SK-N-SH treated with all-trans-retinoic acid at 6 μM for 48 hours (cell line): Measurements from ENCODE around the gene TEX13D.

Source experiments
- ATAC-seq: fragments of 200-7000 bp; cut with Tn5 transposase; 3 replicates; pipeline ENCODE4 v1.9.1; 2020; ENCODE audit warnings: mild to moderate bottlenecking, moderate library complexity
- ARNTL ChIP-seq: fragments of 450-650 bp; formaldehyde crosslinking; IDR thresholded peaks from 2 replicates; pipeline ENCODE4 v1.5.0; 2020; ENCODE audit warnings: low read depth, mild to moderate bottlenecking, moderate library complexity, borderline replicate concordance
- BACH2 ChIP-seq: fragments of 250-450 bp; sonication (Bioruptor Pico); IDR thresholded peaks from 2 replicates; pipeline ENCODE4 v1.9.0; 2021; ENCODE audit warnings: mild to moderate bottlenecking, borderline replicate concordance
- CSDC2 ChIP-seq: fragments of 250-450 bp; sonication (Bioruptor Pico); IDR thresholded peaks from 2 replicates; pipeline ENCODE4 v1.5.0; 2020; ENCODE audit warnings: mild to moderate bottlenecking, moderate library complexity
- ESRRG ChIP-seq: fragments of 250-450 bp; sonication (Bioruptor Pico); IDR thresholded peaks from 2 replicates; pipeline ENCODE4 v1.6.1; 2021; ENCODE audit warnings: mild to moderate bottlenecking
- ISL1 ChIP-seq: fragments of 250-450 bp; sonication (Bioruptor Pico); IDR thresholded peaks from 2 replicates; pipeline ENCODE4 v2.1.2; 2022; ENCODE audit warnings: mild to moderate bottlenecking, moderate library complexity
- OSR1 ChIP-seq: fragments of 250-450 bp; sonication (Bioruptor Pico); IDR thresholded peaks from 2 replicates; pipeline ENCODE4 v1.8.0; 2022; ENCODE audit warnings: moderate library complexity, mild to moderate bottlenecking, inconsistent platforms
- PATZ1 ChIP-seq: fragments of 250-450 bp; sonication (Bioruptor Pico); IDR thresholded peaks from 2 replicates; pipeline ENCODE4 v1.8.0; 2020; ENCODE audit warnings: mild to moderate bottlenecking, moderate library complexity, borderline replicate concordance
- PPARA ChIP-seq: fragments of 250-450 bp; sonication (Bioruptor Pico); IDR thresholded peaks from 2 replicates; pipeline ENCODE4 v1.5.0; 2020; ENCODE audit warnings: mild to moderate bottlenecking, borderline replicate concordance
- RARB ChIP-seq: fragments of 250-450 bp; sonication (Bioruptor Pico); IDR thresholded peaks from 2 replicates; pipeline ENCODE4 v1.8.0; 2021; ENCODE audit warnings: mild to moderate bottlenecking, moderate library complexity
- SNAI2 ChIP-seq: fragments of 250-450 bp; sonication (Bioruptor Pico); IDR thresholded peaks from 2 replicates; pipeline ENCODE4 v1.5.0; 2020; ENCODE audit warnings: mild to moderate bottlenecking, moderate library complexity
- TCF4 ChIP-seq: fragments of 250-450 bp; sonication (Bioruptor Pico); IDR thresholded peaks from 2 replicates; pipeline ENCODE4 v1.8.0; 2021; ENCODE audit warnings: mild to moderate bottlenecking, moderate library complexity, borderline replicate concordance
- TOX ChIP-seq: fragments of 250-450 bp; sonication (Bioruptor Pico); IDR thresholded peaks from 2 replicates; pipeline ENCODE4 v1.8.0; 2021; ENCODE audit warnings: mild to moderate bottlenecking, moderate library complexity, borderline replicate concordance
- TSHZ2 ChIP-seq: fragments of 250-450 bp; sonication (Bioruptor Pico); IDR thresholded peaks from 2 replicates; pipeline ENCODE4 v1.5.0; 2020; ENCODE audit warnings: mild to moderate bottlenecking, moderate library complexity
- ZC3H10 ChIP-seq: fragments of 250-450 bp; sonication (Bioruptor Pico); IDR thresholded peaks from 2 replicates; pipeline ENCODE4 v1.5.1; 2021; ENCODE audit warnings: mild to moderate bottlenecking, moderate library complexity
- ZFP3 ChIP-seq: fragments of 250-450 bp; sonication (Bioruptor Pico); IDR thresholded peaks from 2 replicates; pipeline ENCODE4 v1.5.0; 2020; ENCODE audit warnings: mild to moderate bottlenecking, moderate library complexity
- ZFP30 ChIP-seq: fragments of 450-650 bp; formaldehyde crosslinking; IDR thresholded peaks from 2 replicates; pipeline ENCODE4 v1.5.0; 2022; ENCODE audit warnings: mild to moderate bottlenecking, moderate library complexity
- ZNF565 ChIP-seq: fragments of 450-650 bp; formaldehyde crosslinking; conservative IDR thresholded peaks from 2 replicates; pipeline ENCODE4 v1.5.0; 2020; ENCODE audit warnings: low read depth, mild to moderate bottlenecking, moderate library complexity
- ZNF70 ChIP-seq: fragments of 450-650 bp; formaldehyde crosslinking; IDR thresholded peaks from 2 replicates; pipeline ENCODE4 v1.5.0; 2020; ENCODE audit warnings: mild to moderate bottlenecking, moderate library complexity
- ZNF8 ChIP-seq: fragments of 450-650 bp; formaldehyde crosslinking; IDR thresholded peaks from 2 replicates; pipeline ENCODE4 v1.5.0; 2020; ENCODE audit warnings: mild to moderate bottlenecking, moderate library complexity
- TF ChIP-seq, protein P1 (sequence below): fragments of 250-450 bp; sonication (Bioruptor Pico); IDR thresholded peaks from 2 replicates; pipeline ENCODE4 v1.8.0; 2021; ENCODE audit warnings: low read depth, mild to moderate bottlenecking, moderate library complexity, borderline replicate concordance
- TF ChIP-seq, protein P2 (sequence below): fragments of 250-450 bp; sonication (Bioruptor Pico); IDR thresholded peaks from 2 replicates; pipeline ENCODE4 v1.5.1; 2021; ENCODE audit warnings: mild to moderate bottlenecking, moderate library complexity
- TF ChIP-seq, protein P3 (sequence below): fragments of 250-450 bp; sonication (Bioruptor Pico); IDR thresholded peaks from 2 replicates; pipeline ENCODE4 v1.5.1; 2020; ENCODE audit warnings: low read depth, mild to moderate bottlenecking, moderate library complexity

TEX13D gene

GRCh38 chrX:124362761-124363160 lies 30.3 kb downstream of the TEX13D start:
- ATAC-seq, result no peak
- no peak for TF ChIP-seq TCF4 (CRISPR knock-in tag)
- TF ChIP-seq PPARA (CRISPR knock-in tag), result no peak
- no peak for TF ChIP-seq TOX (CRISPR knock-in tag)
- TF ChIP-seq OSR1 (CRISPR knock-in tag), result no peak
- TF ChIP-seq, protein P1, sequence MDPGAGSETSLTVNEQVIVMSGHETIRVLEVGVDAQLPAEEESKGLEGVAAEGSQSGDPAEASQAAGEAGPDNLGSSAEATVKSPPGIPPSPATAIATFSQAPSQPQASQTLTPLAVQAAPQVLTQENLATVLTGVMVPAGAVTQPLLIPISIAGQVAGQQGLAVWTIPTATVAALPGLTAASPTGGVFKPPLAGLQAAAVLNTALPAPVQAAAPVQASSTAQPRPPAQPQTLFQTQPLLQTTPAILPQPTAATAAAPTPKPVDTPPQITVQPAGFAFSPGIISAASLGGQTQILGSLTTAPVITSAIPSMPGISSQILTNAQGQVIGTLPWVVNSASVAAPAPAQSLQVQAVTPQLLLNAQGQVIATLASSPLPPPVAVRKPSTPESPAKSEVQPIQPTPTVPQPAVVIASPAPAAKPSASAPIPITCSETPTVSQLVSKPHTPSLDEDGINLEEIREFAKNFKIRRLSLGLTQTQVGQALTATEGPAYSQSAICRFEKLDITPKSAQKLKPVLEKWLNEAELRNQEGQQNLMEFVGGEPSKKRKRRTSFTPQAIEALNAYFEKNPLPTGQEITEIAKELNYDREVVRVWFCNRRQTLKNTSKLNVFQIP, result no peak
- TF ChIP-seq, protein P2, sequence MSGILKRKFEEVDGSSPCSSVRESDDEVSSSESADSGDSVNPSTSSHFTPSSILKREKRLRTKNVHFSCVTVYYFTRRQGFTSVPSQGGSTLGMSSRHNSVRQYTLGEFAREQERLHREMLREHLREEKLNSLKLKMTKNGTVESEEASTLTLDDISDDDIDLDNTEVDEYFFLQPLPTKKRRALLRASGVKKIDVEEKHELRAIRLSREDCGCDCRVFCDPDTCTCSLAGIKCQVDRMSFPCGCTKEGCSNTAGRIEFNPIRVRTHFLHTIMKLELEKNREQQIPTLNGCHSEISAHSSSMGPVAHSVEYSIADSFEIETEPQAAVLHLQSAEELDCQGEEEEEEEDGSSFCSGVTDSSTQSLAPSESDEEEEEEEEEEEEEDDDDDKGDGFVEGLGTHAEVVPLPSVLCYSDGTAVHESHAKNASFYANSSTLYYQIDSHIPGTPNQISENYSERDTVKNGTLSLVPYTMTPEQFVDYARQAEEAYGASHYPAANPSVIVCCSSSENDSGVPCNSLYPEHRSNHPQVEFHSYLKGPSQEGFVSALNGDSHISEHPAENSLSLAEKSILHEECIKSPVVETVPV (CRISPR knock-in tag), result no peak
- no peak for TF ChIP-seq ZFP3 (CRISPR knock-in tag)
- TF ChIP-seq ZNF8 (CRISPR knock-in tag), result no peak
- no peak for TF ChIP-seq ZNF565
- TF ChIP-seq ESRRG (CRISPR knock-in tag), result no peak

- ATAC-seq, result no peak
- TF ChIP-seq ISL1 (CRISPR knock-in tag) (no peak), ARNTL (CRISPR knock-in tag) (no peak), PPARA (CRISPR knock-in tag) (no peak), BACH2 (CRISPR knock-in tag) (no peak), ZC3H10 (CRISPR knock-in tag) (no peak), PATZ1 (CRISPR knock-in tag) (no peak), ZNF565 (no peak), SNAI2 (CRISPR knock-in tag) (no peak), RARB (CRISPR knock-in tag) (no peak), CSDC2 (CRISPR knock-in tag) (no peak), TSHZ2 (CRISPR knock-in tag) (no peak), ESRRG (CRISPR knock-in tag) (no peak), ZFP3 (CRISPR knock-in tag) (no peak), ZNF70 (no peak), ZFP30 (CRISPR knock-in tag) (no peak)
- TF ChIP-seq, protein P1, result no peak
- TF ChIP-seq, protein P2 (CRISPR knock-in tag), result no peak
- TF ChIP-seq, protein P3, sequence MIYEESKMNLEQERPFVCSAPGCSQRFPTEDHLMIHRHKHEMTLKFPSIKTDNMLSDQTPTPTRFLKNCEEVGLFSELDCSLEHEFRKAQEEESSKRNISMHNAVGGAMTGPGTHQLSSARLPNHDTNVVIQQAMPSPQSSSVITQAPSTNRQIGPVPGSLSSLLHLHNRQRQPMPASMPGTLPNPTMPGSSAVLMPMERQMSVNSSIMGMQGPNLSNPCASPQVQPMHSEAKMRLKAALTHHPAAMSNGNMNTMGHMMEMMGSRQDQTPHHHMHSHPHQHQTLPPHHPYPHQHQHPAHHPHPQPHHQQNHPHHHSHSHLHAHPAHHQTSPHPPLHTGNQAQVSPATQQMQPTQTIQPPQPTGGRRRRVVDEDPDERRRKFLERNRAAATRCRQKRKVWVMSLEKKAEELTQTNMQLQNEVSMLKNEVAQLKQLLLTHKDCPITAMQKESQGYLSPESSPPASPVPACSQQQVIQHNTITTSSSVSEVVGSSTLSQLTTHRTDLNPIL, result no peak
These were observed 37.3 kb downstream of the TEX13D start for GRCh38 chrX:124369722-124370121.
